Smooth muscle cell (in vitro differentiated cells): ENCODE measurements around the gene ATP6V0E1. TPM values are rescaled to one million over a fixed set of nuclear protein-coding genes. Genes with fewer than 3 reads are reported as not detected.
"Not testable (repeated sequence)": the region's sequence is repeated elsewhere in the genome, so short reads cannot be mapped to it uniquely, and the experiment has no call there.

Experiments used
- DNase-seq: peaks from one replicate; lab custom pipeline; 2025; ENCODE audit not compliant: unreplicated experiment; lab: John Stamatoyannopoulos, UW
- H2AFZ ChIP-seq: fragments of 200-600 bp; sonication (generic); 2 replicates; pipeline ENCODE4 v1.6.0; 2016; ENCODE audit warnings: antibody characterized with exemption, low read depth, mild to moderate bottlenecking
- H3F3A ChIP-seq: fragments of 200-600 bp; sonication (generic); 2 replicates; pipeline ENCODE4 v1.6.0; 2017; ENCODE audit warnings: antibody characterized with exemption, low read depth
- H3K27ac ChIP-seq: fragments of 200-600 bp; sonication (generic); 2 replicates; pipeline ENCODE4 v1.5.1; 2016; ENCODE audit warnings: low read depth, mild to moderate bottlenecking
- H3K27me3 ChIP-seq: fragments of 200-600 bp; sonication (generic); 2 replicates; pipeline ENCODE4 v1.6.1; 2016; ENCODE audit warnings: low read depth, mild to moderate bottlenecking
- H3K36me3 ChIP-seq: fragments of 200-600 bp; sonication (generic); 2 replicates; pipeline ENCODE4 v1.5.1; 2016; ENCODE audit warnings: low read depth
- H3K4me1 ChIP-seq: fragments of 200-600 bp; sonication (generic); 2 replicates; pipeline ENCODE4 v1.5.1; 2016; ENCODE audit warnings: low read depth
- H3K4me2 ChIP-seq: fragments of 200-600 bp; sonication (generic); 2 replicates; pipeline ENCODE4 v1.6.0; 2016; ENCODE audit warnings: mild to moderate bottlenecking
- H3K4me3 ChIP-seq: fragments of 200-600 bp; sonication (generic); 2 replicates; pipeline ENCODE4 v1.5.1; 2016; ENCODE audit warnings: mild to moderate bottlenecking
- H3K79me2 ChIP-seq: fragments of 200-600 bp; sonication (generic); 2 replicates; pipeline ENCODE4 v1.6.0; 2016; ENCODE audit warnings: low read depth, mild to moderate bottlenecking
- H3K9ac ChIP-seq: fragments of 200-600 bp; sonication (generic); 2 replicates; pipeline ENCODE4 v1.6.0; 2016; ENCODE audit warnings: low read depth
- H3K9me3 ChIP-seq: fragments of 200-600 bp; sonication (generic); replicated peaks from 2 replicates; pipeline ENCODE4 v1.5.1; 2016; ENCODE audit warnings: low read depth
- H4K20me1 ChIP-seq: fragments of 200-600 bp; sonication (generic); 2 replicates; pipeline ENCODE4 v1.6.0; 2016; ENCODE audit warnings: low read depth
- CTCF ChIP-seq: fragments of 200-600 bp; sonication (generic); IDR thresholded peaks from 2 replicates; pipeline ENCODE4 v1.5.1; 2017; ENCODE audit warnings: borderline replicate concordance, mild to moderate bottlenecking, antibody characterized with exemption; ENCODE audit not compliant: insufficient read depth, poor library complexity, severe bottlenecking
- WGBS: methylation state at CpG from one replicate; pipeline ENCODE4 v1.1.7; 2016; ENCODE audit warnings: low lambda C conversion rate; 5-methylcytosine and 5-hydroxymethylcytosine counted together
- polyA plus RNA-seq: library from polyadenylated mRNA; unstranded; fragments of >200 nt; fragmentation: Nextera tagmentation; extraction: Ambion mirVana; gene quantifications from 2 replicates; pipeline ENCODE4 v1.2.1, GENCODE V29; 2016
- total RNA-seq: library from RNA; depleted of rRNA; stranded (reverse); fragments of >200 nt; gene quantifications from 2 replicates; pipeline ENCODE4 v1.2.3, GENCODE V29; 2014

The ATP6V0E1 gene
- total and polyA plus RNA-seq, 2 experiments from 2014 or later, result 247 to 431 TPM

GRCh38 chr5:173016598-173017046, 33.1 kb downstream of the ATP6V0E1 start:
- Histone ChIP-seq H3K4me2 (peak overlapping the region; percentile 67), H4K20me1 (peaks cover 20% of the 10 kb centered on the region), H3K9ac (peak overlapping the region; percentile 37), H3K79me2 (peaks cover 68% of the 10 kb centered on the region), H3K4me1 (peaks cover 6% of the 10 kb centered on the region), H3K4me3 (no peak overlapping the region), H2AFZ (no peak overlapping the region), H3F3A (peaks cover 12% of the 10 kb centered on the region), H3K36me3 (no peaks in the 10 kb centered on the region), H3K27me3 (no peaks in the 10 kb centered on the region), H3K9me3 (no peaks in the 10 kb centered on the region), H3K27ac (peak overlapping the region; percentile 85)
- no peak for DNase-seq
- TF ChIP-seq CTCF, result no peak
- WGBS, result 15% methylated on average over 4 of the region's 4 CpGs

GRCh38 chr5:173017087-173017486, 33.5 kb downstream of the ATP6V0E1 start:
- peaks cover 18% of the 10 kb centered on the region for H4K20me1 ChIP-seq
- peak overlapping the region; percentile 67 for H3K4me2 ChIP-seq
- H3F3A ChIP-seq, result peaks cover 12% of the 10 kb centered on the region
- H2AFZ ChIP-seq, H3K36me3 ChIP-seq, H3K4me1 ChIP-seq, H3K4me3 ChIP-seq, H3K27me3 ChIP-seq, DNase-seq, H3K9me3 ChIP-seq: not testable (repeated sequence)
- WGBS, result 94% methylated on average over 15 of the region's 15 CpGs
- H3K27ac ChIP-seq, result peak overlapping the region; percentile 85
- peak overlapping the region; percentile 8 for H3K9ac ChIP-seq
- H3K79me2 ChIP-seq, result peaks cover 64% of the 10 kb centered on the region

DNA sequence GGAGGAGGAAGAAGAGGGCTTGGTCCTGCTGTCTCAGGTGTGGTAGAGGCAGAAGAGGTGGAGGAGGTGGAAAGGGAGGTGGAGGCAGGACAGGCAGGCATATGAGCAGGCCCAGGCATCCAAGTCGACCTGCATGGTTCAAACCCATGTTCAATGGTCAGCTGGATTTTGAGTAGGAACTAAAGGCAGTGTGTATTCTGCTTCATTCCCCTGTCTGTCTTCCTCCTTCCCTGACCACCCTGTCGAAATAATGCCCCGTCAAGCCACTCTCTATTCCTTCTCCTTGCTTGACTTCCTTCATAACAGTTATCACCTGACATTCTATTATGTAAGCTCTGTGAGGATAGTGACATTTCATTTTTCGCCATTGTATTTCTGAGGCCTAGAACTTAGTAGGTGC, 34.8 kb downstream of the ATP6V0E1 start:
- Histone ChIP-seq H3K9ac (no peak overlapping the region), H3K79me2 (peaks cover 58% of the 10 kb centered on the region), H2AFZ (no peak overlapping the region), H3K27me3 (no peaks in the 10 kb centered on the region), H3K4me1 (peaks cover 6% of the 10 kb centered on the region), H3K27ac (no peak overlapping the region), H3K4me2 (no peak overlapping the region), H4K20me1 (peaks cover 9% of the 10 kb centered on the region), H3K36me3 (no peaks in the 10 kb centered on the region), H3F3A (peaks cover 12% of the 10 kb centered on the region), H3K9me3 (no peaks in the 10 kb centered on the region), H3K4me3 (no peak overlapping the region)
- TF ChIP-seq CTCF, result no peak
- DNase-seq, result no peak
- WGBS, result 98% methylated on average over 4 of the region's 4 CpGs

- no peak for TF ChIP-seq CTCF
- Histone ChIP-seq H3K9ac (no peak overlapping the region), H3K4me2 (no peak overlapping the region), H3K27ac (peak overlapping the region; percentile 19), H3K36me3 (no peaks in the 10 kb centered on the region), H3K9me3 (no peaks in the 10 kb centered on the region), H2AFZ (no peak overlapping the region), H3K4me3 (no peak overlapping the region), H3K4me1 (peaks cover 6% of the 10 kb centered on the region), H3F3A (peaks cover 6% of the 10 kb centered on the region), H4K20me1 (peaks cover 17% of the 10 kb centered on the region), H3K79me2 (peaks cover 50% of the 10 kb centered on the region), H3K27me3 (no peaks in the 10 kb centered on the region)
- no peak for DNase-seq
- WGBS, result 78% methylated on average over 5 of the region's 5 CpGs
Observed at GRCh38 chr5:173020154-173020581, 36.6 kb downstream of the ATP6V0E1 start.
